ENCODE data around the gene FAM163A. TPM values are rescaled to one million over a fixed set of nuclear protein-coding genes. Genes with fewer than 3 reads are reported as not detected.

FAM163A gene
- total RNA-seq, 1 experiment from 2014 or later: not detected

DNA sequence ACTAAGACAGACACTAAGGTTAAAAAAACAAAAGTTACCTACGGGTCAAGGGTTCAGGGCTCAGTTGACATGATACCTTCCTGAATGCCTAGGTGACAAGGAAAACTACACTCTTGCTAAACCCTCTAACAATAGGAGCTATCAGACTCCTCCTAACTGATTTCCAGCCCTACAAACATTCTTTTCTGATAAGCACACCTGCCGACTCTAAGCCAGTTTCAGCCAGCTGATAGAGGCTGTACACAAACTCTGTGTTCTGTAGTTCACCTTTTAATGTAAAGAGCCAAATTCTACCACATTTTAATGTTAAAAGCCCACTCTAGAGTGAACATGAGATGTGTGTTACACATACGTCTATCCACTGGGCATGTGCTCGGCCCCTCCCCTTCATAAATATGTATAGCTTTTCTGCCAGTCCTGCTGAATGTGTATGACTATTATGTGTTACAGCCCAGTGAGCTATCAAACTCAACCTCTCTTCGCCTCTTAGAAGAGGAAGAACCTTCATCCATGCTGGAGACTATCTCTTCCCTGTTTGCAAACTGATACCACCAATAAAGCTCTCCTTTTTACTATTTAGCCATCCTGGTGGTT is 40.0 kb upstream of the FAM163A start:
- Histone ChIP-seq H3K9me3 (ENCODE audit: control insufficient read depth in 1 of 2, insufficient read depth in 1 of 2, low read depth in 1 of 2, low read length in 2 of 2) (no peaks in the 10 kb centered on the region), H3K27ac (ENCODE audit: low read depth, low read length) (no peak overlapping the region), H3K27me3 (ENCODE audit: insufficient read depth, low read length) (no peaks in the 10 kb centered on the region), H2AFZ (ENCODE audit: low read depth, low read length, poor library complexity, severe bottlenecking) (no peak overlapping the region), H3K36me3 (ENCODE audit: control insufficient read depth in 1 of 2, insufficient read depth in 2 of 2, low read length in 2 of 2) (no peaks in the 10 kb centered on the region), H3K9me2 (ENCODE audit: insufficient read depth) (no peaks in the 10 kb centered on the region), H3K79me2 (ENCODE audit: insufficient read depth, low read length) (no peaks in the 10 kb centered on the region), H3K4me1 (ENCODE audit: control insufficient read depth in 1 of 2, insufficient read depth in 2 of 2, low read length in 2 of 2) (no peaks in the 10 kb centered on the region), H3K4me2 (ENCODE audit: low read length) (no peak overlapping the region), H3K9ac (ENCODE audit: low read length) (no peak overlapping the region), H3K4me3 (replicated peaks in 1 of 2; ENCODE audit: low read depth in 1 of 2, low read length in 2 of 2) (no peak overlapping the region), H4K20me1 (ENCODE audit: insufficient read depth) (no peaks in the 10 kb centered on the region)
- ChIA-PET RAD21 (ENCODE audit: low non-redundant PET in 1 of 2, low total read pairs in 2 of 2, uncharacterized antibody in 2 of 2, unreplicated experiment in 2 of 2) (interaction anchor here in 1 of 2 experiments (1.4 kb wide), 1 partner anchor 107 kb away, joined by 4 read pairs; no protein-coding TSS in a partner anchor), POLR2A (no interaction called here), CTCF (interaction anchor here (12.3 kb wide), 1 partner anchor 108 kb away, joined by 479 read pairs; no protein-coding TSS in a partner anchor)
- TF ChIP-seq SIN3A (IDR thresholded peaks at IDR 0.05; ENCODE audit: low read depth) (no peak), JUND (IDR thresholded peaks at IDR 0.05) (no peak), CEBPB (IDR thresholded peaks at IDR 0.05; ENCODE audit: low read depth) (no peak)
- BruUV-seq (replicated peaks): no TSS peak
- ATAC-seq (no peak), DNase-seq (ENCODE audit: low read depth, low spot score) (no peak)
- intact Hi-C loops (cut with micrococcal nuclease): loop anchor here (10.0 kb wide), 1 partner anchor 252 kb away; the partner anchor contains the start of gene CEP350

DNA sequence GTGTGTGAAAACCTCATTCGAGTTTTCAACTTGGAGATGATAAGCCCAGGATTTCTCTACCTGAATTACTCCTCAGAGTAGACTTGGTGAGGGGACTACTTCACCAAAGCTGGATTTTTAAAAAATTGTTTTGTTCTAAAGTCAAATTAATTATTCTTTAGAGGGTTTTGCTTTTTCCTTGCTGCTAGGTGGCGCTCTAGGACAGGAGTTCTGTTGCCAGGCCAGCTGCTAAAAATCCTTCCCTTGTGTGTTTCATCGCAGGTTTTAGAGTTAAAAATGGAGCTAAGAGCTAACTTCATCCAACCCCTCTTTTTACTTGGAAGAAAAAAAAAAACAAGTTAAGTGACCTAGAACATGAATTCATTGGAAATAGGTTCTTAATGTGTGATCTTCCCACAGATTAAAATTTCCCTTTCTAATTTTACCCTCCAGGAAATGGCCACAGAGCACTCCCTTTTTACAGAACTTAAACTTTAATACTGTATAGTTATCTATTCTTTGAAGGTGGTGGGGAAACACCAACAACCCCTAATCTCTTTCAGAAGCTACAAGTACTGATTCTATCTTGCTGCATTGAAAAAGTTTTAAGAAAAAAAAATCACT is 36.7 kb upstream of the FAM163A start:
- TF ChIP-seq, protein P1, sequence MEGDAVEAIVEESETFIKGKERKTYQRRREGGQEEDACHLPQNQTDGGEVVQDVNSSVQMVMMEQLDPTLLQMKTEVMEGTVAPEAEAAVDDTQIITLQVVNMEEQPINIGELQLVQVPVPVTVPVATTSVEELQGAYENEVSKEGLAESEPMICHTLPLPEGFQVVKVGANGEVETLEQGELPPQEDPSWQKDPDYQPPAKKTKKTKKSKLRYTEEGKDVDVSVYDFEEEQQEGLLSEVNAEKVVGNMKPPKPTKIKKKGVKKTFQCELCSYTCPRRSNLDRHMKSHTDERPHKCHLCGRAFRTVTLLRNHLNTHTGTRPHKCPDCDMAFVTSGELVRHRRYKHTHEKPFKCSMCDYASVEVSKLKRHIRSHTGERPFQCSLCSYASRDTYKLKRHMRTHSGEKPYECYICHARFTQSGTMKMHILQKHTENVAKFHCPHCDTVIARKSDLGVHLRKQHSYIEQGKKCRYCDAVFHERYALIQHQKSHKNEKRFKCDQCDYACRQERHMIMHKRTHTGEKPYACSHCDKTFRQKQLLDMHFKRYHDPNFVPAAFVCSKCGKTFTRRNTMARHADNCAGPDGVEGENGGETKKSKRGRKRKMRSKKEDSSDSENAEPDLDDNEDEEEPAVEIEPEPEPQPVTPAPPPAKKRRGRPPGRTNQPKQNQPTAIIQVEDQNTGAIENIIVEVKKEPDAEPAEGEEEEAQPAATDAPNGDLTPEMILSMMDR (IDR thresholded peaks at IDR 0.05 in 2 of 3, conservative IDR thresholded peaks at IDR 0.05 in 1 of 3; ENCODE audit: borderline replicate concordance in 1 of 3, insufficient read depth in 1 of 3, low read depth in 2 of 3, low read length in 2 of 3): peak; percentile 69 to 88 (median 84)
- no peak for TF ChIP-seq ZFX (IDR thresholded peaks at IDR 0.05)
- peak; percentile 87 for TF ChIP-seq RAD21 (IDR thresholded peaks at IDR 0.05; ENCODE audit: low read depth)
- Histone ChIP-seq H3K9me3 (ENCODE audit: control insufficient read depth in 1 of 2, insufficient read depth in 1 of 2, low read depth in 1 of 2, low read length in 2 of 2) (no peaks in the 10 kb centered on the region), H3K36me3 (ENCODE audit: control insufficient read depth in 1 of 2, insufficient read depth in 2 of 2, low read length in 2 of 2) (no peaks in the 10 kb centered on the region), H3K79me2 (ENCODE audit: insufficient read depth, low read length) (no peaks in the 10 kb centered on the region), H3K27me3 (ENCODE audit: insufficient read depth, low read length) (no peaks in the 10 kb centered on the region), H3K4me1 (ENCODE audit: control insufficient read depth in 1 of 2, insufficient read depth in 2 of 2, low read length in 2 of 2) (no peaks in the 10 kb centered on the region), H3K4me2 (ENCODE audit: low read length) (no peak overlapping the region), H3K4me3 (replicated peaks in 1 of 2; ENCODE audit: low read depth in 1 of 2, low read length in 2 of 2) (no peak overlapping the region), H3K9me2 (ENCODE audit: insufficient read depth) (no peaks in the 10 kb centered on the region), H4K20me1 (ENCODE audit: insufficient read depth) (no peaks in the 10 kb centered on the region), H3K27ac (ENCODE audit: low read depth, low read length) (no peak overlapping the region), H3K9ac (ENCODE audit: low read length) (no peak overlapping the region), H2AFZ (ENCODE audit: low read depth, low read length, poor library complexity, severe bottlenecking) (peak overlapping the region; percentile 55)
- RAD21 ChIA-PET (ENCODE audit: low non-redundant PET in 1 of 2, low total read pairs in 2 of 2, uncharacterized antibody in 2 of 2, unreplicated experiment in 2 of 2): interaction anchor here (0.5 to 1.9 kb wide), 8 partner anchors 21 to 473 kb away, joined by 3 to 22 read pairs (median 10); no protein-coding TSS in a partner anchor
- no TSS peak for BruUV-seq (replicated peaks)
- POLR2A ChIA-PET: interaction anchor here (0.6 to 1.9 kb wide), 4 partner anchors 104 to 472 kb away, joined by 3 to 7 read pairs (median 3); no protein-coding TSS in a partner anchor
- CTCF ChIA-PET: interaction anchor here (0.6 to 12.3 kb wide), 31 partner anchors 11 to 796 kb away, joined by 3 to 479 read pairs (median 3); partner anchors contain the start of gene ACBD6
- ATAC-seq (peak; percentile 67), DNase-seq (ENCODE audit: low read depth, low spot score) (peak; percentile 37)
- intact Hi-C loops (cut with micrococcal nuclease): loop anchor here (1.0 to 10.0 kb wide), 7 partner anchors 104 to 776 kb away; partner anchors contain the start of gene CEP350
